Right atrium auricular region (tissue), 2 donors: Measurements from ENCODE around the gene GJC3. TPM values are rescaled to one million over a fixed set of nuclear protein-coding genes. Genes with fewer than 3 reads are reported as not detected.

ENCODE experiments used
- DNase-seq: peaks from one replicate; pipeline ENCODE4 v3.0.0-alpha.2; 2019; ENCODE audit warnings: low spot score
- H3K27ac ChIP-seq, 2 donors: fragments of 200-600 bp; sonication (generic); 1 replicate in 1 of 2; 2 replicates in 1 of 2; pipeline ENCODE4 v1.5.1; 2016 to 2019
- H3K27me3 ChIP-seq, 2 donors: fragments of 200-600 bp; sonication (generic); one replicate each; pipeline versions ENCODE4 v1.5.1 to v1.6.0; 2017 to 2019
- H3K36me3 ChIP-seq: fragments of 200-600 bp; sonication (generic); one replicate; pipeline ENCODE4 v1.5.1; 2016
- H3K4me1 ChIP-seq, 2 donors: fragments of 200-600 bp; sonication (generic); one replicate each; pipeline versions ENCODE4 v1.5.1 to v1.6.0; 2017 to 2019
- H3K4me3 ChIP-seq, 2 donors: fragments of 200-600 bp; sonication (generic); 1 replicate in 1 of 2; 2 replicates in 1 of 2; pipeline ENCODE4 v1.5.1; 2017 to 2019; ENCODE audit warnings: mild to moderate bottlenecking in 1 of 2, moderate library complexity in 1 of 2
- H3K9me3 ChIP-seq, 2 donors: fragments of 200-600 bp; sonication (generic); one replicate each; pipeline ENCODE4 v1.5.1; 2019
- CTCF ChIP-seq, 2 donors: fragments of 200-600 bp; sonication (generic); IDR thresholded peaks; one replicate each; pipeline ENCODE4 v1.5.1; 2019; ENCODE audit warnings: antibody characterized with exemption in 2 of 2
- total RNA-seq, 2 donors: library from RNA; depleted of rRNA; stranded (reverse); fragments of >200 nt; gene quantifications; one replicate each; pipeline ENCODE4 v1.1.0, GENCODE V29; 2016

The GJC3 gene
- total RNA-seq, 2 donors from 2014 or later = not detected

GRCh38 chr7:99920149-99920548 is 9.3 kb downstream of the GJC3 start:
- no peaks in the 10 kb centered on the region for H3K27me3 ChIP-seq
- H3K36me3 ChIP-seq = peaks cover 10% of the 10 kb centered on the region
- no peaks in the 10 kb centered on the region for H3K9me3 ChIP-seq
- peak overlapping the region; percentile 74 to 94 for H3K4me3 ChIP-seq
- H3K27ac ChIP-seq = peak overlapping the region; percentile 82 to 96
- peaks cover 0 to 42% of the 10 kb centered on the region in 2 donors for H3K4me1 ChIP-seq
- no peak for DNase-seq
- TF ChIP-seq CTCF (IDR thresholded peaks at IDR 0.05) = no peak

GRCh38 chr7:99919814-99920112 is 9.7 kb downstream of the GJC3 start:
- H3K36me3 ChIP-seq = peaks cover 10% of the 10 kb centered on the region
- no peak for DNase-seq
- peak overlapping the region; percentile 74 to 94 for H3K4me3 ChIP-seq
- H3K4me1 ChIP-seq = peaks cover 0 to 42% of the 10 kb centered on the region in 2 donors
- H3K27ac ChIP-seq = peak overlapping the region; percentile 82 to 96
- no peaks in the 10 kb centered on the region for H3K27me3 ChIP-seq
- no peaks in the 10 kb centered on the region for H3K9me3 ChIP-seq
- TF ChIP-seq CTCF (IDR thresholded peaks at IDR 0.05) = no peak

- DNase-seq = peak; percentile 94
- TF ChIP-seq CTCF (IDR thresholded peaks at IDR 0.05) = peak in 1 of 2 donors; percentile 64
- Histone ChIP-seq H3K4me3 (peak within 1 kb of the TSS; percentile 74 to 94), H3K27ac (peak within 1 kb of the TSS; percentile 82 to 96), H3K36me3 (peaks cover 10% of the 10 kb centered on the region), H3K27me3 (no peaks in the 10 kb centered on the region), H3K4me1 (peaks cover 0 to 42% of the 10 kb centered on the region in 2 donors), H3K9me3 (no peaks in the 10 kb centered on the region)
Measured at GRCh38 chr7:99918959-99919813, 10.2 kb downstream of the GJC3 start, which contains the start of gene TRIM4. Gene TRIM4, minus strand, starts transcription at chr7:99919530. Its CDS starts 129 bp downstream, at chr7:99919401.

DNA sequence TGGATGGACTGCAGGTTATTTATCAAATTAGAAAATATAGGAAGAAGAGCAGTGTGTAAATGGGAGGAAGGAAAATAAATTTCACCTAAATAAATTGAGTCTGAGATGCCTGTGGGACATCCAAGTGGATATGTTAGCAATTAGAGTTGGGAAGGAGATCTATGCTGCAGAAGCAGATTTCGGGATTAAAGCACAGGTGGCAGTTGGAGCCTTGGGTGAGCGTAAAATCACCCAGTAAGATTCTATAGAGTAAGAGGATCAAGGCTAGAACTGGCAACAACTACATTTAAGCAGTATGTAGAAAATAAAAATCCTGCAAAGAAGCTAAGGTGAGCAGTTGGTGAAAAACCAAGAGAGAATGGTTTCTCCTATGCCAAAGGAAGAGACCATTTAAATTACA is 18.4 kb downstream of the GJC3 start:
- TF ChIP-seq CTCF (IDR thresholded peaks at IDR 0.05) = no peak
- no peak for DNase-seq
- H3K36me3 ChIP-seq = peaks cover 35% of the 10 kb centered on the region

DNA sequence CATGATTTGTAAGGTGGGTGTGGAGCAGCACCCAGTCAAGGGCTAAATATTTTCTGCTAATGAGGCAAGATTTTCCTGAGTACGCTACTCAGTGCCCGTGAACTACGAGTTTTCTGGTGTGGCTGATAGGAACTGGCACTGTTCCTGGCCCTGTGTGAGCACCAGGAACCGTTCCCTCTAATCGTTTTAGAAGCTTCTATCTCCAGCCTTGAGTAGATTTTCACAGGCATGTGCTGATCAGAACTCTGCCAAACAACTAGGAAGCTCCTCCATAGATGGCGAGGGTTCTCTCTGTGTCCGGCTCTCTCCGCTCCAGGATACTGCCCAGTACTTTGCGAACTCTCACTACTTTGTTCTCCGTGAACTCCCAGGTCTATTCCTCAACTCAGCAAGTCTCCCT is 27.8 kb downstream of the GJC3 start:
- Histone ChIP-seq H3K4me3 (no peak overlapping the region), H3K4me1 (no peaks in the 10 kb centered on the region), H3K27ac (peak overlapping the region; percentile 2 to 57), H3K27me3 (no peaks in the 10 kb centered on the region), H3K36me3 (peaks cover 67% of the 10 kb centered on the region), H3K9me3 (no peaks in the 10 kb centered on the region)
- no peak for TF ChIP-seq CTCF (IDR thresholded peaks at IDR 0.05)
- DNase-seq = no peak

More for the DNA sequence above, 18.4 kb downstream of the GJC3 start:
- Histone ChIP-seq H3K27ac (no peak overlapping the region), H3K9me3 (no peaks in the 10 kb centered on the region), H3K4me3 (no peak overlapping the region), H3K27me3 (no peaks in the 10 kb centered on the region), H3K4me1 (peaks cover 0 to 9% of the 10 kb centered on the region in 2 donors)
